ENCODE measurements around the gene DBT.

- TF ChIP-seq CTCF (IDR thresholded peaks at IDR 0.05) (no peak), EZH2 (IDR thresholded peaks at IDR 0.05; ENCODE audit: borderline replicate concordance, insufficient read depth, low read depth, low read length, poor library complexity, severe bottlenecking) (no peak)
Measured at GRCh38 chr1:100253552-100253951, 3.9 kb upstream of the DBT start.

Data from B cell (primary cell).